ENCODE measurements around the gene MAEA.

- no peak for TF ChIP-seq POLR2A (IDR thresholded peaks at IDR 0.05; ENCODE audit: control extremely low read depth in 1 of 2, low read depth in 2 of 2, low read length in 2 of 2)
- TF ChIP-seq, protein P1, sequence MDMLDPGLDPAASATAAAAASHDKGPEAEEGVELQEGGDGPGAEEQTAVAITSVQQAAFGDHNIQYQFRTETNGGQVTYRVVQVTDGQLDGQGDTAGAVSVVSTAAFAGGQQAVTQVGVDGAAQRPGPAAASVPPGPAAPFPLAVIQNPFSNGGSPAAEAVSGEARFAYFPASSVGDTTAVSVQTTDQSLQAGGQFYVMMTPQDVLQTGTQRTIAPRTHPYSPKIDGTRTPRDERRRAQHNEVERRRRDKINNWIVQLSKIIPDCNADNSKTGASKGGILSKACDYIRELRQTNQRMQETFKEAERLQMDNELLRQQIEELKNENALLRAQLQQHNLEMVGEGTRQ (IDR thresholded peaks at IDR 0.05; ENCODE audit: low read length) = no peak
- TF ChIP-seq, protein P2, sequence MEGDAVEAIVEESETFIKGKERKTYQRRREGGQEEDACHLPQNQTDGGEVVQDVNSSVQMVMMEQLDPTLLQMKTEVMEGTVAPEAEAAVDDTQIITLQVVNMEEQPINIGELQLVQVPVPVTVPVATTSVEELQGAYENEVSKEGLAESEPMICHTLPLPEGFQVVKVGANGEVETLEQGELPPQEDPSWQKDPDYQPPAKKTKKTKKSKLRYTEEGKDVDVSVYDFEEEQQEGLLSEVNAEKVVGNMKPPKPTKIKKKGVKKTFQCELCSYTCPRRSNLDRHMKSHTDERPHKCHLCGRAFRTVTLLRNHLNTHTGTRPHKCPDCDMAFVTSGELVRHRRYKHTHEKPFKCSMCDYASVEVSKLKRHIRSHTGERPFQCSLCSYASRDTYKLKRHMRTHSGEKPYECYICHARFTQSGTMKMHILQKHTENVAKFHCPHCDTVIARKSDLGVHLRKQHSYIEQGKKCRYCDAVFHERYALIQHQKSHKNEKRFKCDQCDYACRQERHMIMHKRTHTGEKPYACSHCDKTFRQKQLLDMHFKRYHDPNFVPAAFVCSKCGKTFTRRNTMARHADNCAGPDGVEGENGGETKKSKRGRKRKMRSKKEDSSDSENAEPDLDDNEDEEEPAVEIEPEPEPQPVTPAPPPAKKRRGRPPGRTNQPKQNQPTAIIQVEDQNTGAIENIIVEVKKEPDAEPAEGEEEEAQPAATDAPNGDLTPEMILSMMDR (IDR thresholded peaks at IDR 0.05; ENCODE audit: control extremely low read depth in 1 of 3, insufficient read depth in 1 of 3, low read depth in 1 of 3, low read length in 3 of 3) = no peak
- no peak for TF ChIP-seq CHD2 (IDR thresholded peaks at IDR 0.05; ENCODE audit: low read length)
- no peak for TF ChIP-seq YY1 (IDR thresholded peaks at IDR 0.05; ENCODE audit: low read depth, low read length)
- TF ChIP-seq SP1 (IDR thresholded peaks at IDR 0.05; ENCODE audit: low read depth, low read length) = no peak
- TF ChIP-seq JUND (IDR thresholded peaks at IDR 0.05; ENCODE audit: low read length) = no peak
- no peak for TF ChIP-seq SIX5 (IDR thresholded peaks at IDR 0.05; ENCODE audit: low read depth, low read length)
- no peak for TF ChIP-seq POLR2AphosphoS5 (IDR thresholded peaks at IDR 0.05; ENCODE audit: low read depth, low read length)
- TF ChIP-seq EP300 (IDR thresholded peaks at IDR 0.05; ENCODE audit: borderline replicate concordance in 1 of 2, low read depth in 2 of 2, low read length in 2 of 2) = no peak
- TF ChIP-seq EGR1 (IDR thresholded peaks at IDR 0.05; ENCODE audit: borderline replicate concordance, low read depth, low read length) = no peak
- TF ChIP-seq, protein P3, sequence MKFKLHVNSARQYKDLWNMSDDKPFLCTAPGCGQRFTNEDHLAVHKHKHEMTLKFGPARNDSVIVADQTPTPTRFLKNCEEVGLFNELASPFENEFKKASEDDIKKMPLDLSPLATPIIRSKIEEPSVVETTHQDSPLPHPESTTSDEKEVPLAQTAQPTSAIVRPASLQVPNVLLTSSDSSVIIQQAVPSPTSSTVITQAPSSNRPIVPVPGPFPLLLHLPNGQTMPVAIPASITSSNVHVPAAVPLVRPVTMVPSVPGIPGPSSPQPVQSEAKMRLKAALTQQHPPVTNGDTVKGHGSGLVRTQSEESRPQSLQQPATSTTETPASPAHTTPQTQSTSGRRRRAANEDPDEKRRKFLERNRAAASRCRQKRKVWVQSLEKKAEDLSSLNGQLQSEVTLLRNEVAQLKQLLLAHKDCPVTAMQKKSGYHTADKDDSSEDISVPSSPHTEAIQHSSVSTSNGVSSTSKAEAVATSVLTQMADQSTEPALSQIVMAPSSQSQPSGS (IDR thresholded peaks at IDR 0.05; ENCODE audit: low read length) = no peak
- TF ChIP-seq EZH2 (IDR thresholded peaks at IDR 0.05; ENCODE audit: low read depth, low read length, severe bottlenecking) = no peak
Measured at GRCh38 chr4:1375761-1376322, 86.2 kb downstream of the MAEA start.

Measured in H1 (cell line).